ENCODE measurements around the gene MED29.

MED29 gene

DNA sequence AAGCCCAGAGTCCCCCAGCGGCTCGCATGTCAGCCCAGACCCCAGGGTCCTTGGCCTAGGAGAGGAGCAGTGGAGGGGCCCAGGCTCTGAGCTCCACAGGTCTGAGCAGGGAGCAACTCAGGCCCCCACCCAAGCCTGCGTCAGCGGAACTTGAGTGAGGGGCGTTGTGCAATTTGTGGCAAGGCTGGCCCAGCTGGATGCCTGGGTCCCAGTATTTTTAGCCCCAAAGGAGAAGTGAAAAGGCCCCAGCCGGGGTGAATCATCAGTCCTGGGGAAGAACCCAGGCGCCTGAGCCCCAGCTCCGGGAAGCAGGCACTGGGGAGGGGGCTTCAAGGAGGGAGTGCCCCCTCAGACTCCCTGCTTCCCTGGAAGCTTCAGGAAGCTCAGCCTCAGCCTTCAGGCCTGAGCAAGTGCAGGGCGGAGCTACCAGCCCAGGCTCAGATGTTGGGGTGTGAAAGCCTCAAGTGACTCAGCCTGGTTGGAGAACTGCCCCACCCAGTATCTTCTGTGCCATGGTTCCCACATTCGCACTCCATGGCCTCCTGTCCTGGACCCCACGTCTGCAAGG is 7.2 kb downstream of the MED29 start:
- DNase-seq (ENCODE audit: low spot score), result peak; percentile 67

DNA sequence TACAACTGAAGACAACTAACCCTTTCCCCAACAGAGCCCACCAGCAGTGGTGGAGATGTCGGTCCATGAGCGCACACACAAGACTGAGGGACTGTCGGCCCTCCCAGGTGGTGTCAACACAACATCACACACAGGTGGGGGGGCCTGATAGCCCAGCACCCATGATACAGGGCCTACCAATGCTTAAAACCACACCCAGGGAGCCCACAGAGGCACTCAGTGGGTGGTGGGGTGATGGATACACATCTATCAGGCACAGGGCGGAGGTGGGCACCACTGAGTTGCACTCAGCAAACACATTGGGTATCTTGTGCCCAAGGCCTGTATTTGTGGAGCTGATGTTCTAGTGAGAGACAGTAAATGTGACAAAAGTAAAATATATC is 8.5 kb downstream of the MED29 start:
- DNase-seq (ENCODE audit: low spot score), result no peak

GRCh38 chr19:39400061-39400460 is 8.9 kb downstream of the MED29 start:
- no peak for DNase-seq (ENCODE audit: low spot score)

DNA sequence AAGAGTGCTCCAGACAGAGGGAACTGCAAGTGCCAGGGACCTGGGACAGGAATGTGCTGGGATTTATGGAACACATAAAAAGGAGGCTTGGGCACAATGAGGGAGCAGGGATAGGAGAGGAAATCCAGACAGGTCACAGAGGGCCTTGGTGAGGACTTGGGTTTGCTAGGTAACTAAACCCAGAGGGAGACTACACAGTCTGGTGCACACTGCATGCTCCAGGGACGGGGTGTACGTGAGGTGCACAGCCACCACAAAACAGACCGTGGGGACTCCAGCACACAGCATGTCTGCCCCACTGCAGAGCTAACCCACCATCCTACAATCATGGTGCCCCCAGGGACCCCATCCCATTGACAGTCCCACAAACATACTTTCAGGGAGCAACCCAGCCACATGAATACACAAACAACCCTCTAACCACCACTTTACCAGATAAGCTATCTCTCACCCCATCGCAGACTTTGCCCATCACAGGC is 9.9 kb downstream of the MED29 start:
- no peak for DNase-seq (ENCODE audit: low spot score)

DNA sequence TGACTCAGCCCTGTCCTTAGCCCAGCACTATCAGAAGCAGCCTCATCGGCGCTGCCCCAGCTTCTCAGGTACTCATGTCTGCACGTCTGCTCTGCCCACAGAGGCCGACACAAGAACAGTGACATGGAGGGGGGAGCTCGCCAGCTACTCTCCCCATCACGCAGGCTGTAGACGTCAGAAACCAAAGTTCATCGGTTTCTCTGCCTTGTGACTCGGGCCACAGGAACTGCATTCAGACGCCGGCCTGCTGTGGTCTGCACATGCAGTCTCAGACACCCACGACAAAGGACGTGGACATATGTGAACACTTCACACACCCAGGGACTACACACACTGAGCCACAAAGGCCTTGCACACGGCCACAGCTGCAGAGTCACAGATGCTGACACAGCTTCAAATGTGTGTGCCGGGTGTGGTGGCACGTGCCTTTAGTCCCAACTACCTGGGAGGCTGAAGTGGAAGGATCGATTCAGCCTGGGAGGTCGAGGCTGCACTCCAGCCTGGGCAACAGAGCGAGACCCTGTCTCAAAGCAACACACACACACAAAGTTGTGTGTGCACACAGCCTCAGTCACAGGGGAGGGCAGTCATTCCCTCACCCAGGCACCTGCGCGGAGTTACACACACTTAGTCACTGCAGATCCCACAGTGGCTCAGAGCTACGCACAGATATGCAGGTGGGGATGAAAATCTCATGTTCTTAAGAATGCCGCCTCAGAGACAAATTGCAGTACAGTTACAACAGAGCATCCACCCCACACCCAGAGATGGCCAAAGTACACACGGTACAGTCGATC is 10.6 kb downstream of the MED29 start:
- DNase-seq (ENCODE audit: low spot score), result peak; percentile 50

- DNase-seq (ENCODE audit: low spot score), result peak; percentile 80
These were observed 11.4 kb downstream of the MED29 start for GRCh38 chr19:39402346-39403300.

GRCh38 chr19:39403331-39404312 is 12.4 kb downstream of the MED29 start:
- DNase-seq (ENCODE audit: low spot score), result peak; percentile 76

DNA sequence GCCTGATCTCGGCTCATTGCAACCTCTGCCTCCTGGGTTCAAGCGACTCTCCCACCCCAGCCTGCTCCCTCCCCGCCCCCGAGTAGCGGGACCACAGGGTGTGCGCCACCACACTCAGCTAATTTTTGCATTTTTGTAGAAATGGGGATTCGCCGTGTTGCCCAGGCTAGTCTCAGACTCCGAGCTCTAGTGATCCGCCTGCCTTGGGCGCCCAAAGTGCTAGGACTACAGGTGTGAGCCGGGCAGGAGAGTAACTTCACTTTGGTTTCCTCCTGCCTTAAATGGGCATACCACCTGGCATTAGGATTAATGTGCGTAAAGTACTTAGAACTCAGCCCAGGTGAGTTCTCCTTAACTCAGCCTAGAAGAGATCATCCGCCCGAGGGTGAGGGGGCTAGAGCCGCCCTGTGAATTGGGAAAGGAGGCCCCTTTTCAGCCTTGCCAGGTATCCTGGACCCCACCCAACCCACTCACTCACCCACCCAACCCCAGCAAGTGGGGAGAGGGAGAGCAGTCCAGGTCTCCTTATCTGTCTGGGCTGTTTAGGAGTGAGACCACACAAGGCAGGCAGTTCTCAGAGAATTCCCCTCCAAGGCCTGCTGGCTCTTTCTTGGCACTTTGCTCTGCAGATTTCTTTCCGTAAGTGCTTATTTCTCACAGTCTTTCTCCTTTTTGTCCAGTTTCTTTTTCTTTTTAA is 14.2 kb downstream of the MED29 start:
- no peak for DNase-seq (ENCODE audit: low spot score)

DNA sequence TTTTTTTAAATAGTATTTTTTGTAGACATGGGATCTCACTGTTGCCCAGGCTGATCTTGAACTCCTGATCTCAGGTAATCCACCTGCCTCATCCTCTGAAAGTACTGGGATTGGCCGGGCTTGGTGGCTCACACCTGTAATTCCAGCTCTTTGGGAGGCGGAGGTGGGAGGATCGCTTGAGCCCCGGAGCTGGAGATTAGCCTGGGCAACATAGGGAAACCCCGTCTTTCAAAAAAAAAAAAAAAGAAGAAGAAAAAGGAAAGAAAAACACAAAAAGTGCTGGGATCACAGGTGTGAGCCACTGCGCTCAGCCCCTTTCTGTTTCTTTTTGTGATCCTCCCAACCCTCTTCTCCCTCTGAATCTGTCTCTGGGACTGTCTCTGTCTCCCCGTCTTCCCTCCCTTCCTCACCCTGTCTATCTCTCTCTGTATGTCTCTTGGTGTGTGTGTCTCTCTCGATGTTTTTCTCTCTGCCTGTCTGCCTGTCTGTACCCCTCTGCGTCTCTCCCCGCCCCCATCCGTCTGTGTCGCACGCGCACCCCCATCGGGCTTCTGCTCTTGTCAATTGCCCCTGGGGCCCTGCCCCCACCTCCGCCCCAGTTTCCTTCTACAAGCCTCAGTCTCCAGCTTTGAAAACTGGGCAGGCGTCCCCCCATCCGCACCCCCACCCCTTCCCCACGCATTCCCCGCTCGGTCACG is 14.9 kb downstream of the MED29 start:
- no peak for DNase-seq (ENCODE audit: low spot score)

GRCh38 chr19:39406656-39407409 is 15.7 kb downstream of the MED29 start, which contains the start of gene ZFP36:
Gene ZFP36, plus strand, starts transcription at chr19:39406847. Its CDS starts 58 bp downstream, at chr19:39406905.
- DNase-seq (ENCODE audit: low spot score), result peak; percentile 86

DNA sequence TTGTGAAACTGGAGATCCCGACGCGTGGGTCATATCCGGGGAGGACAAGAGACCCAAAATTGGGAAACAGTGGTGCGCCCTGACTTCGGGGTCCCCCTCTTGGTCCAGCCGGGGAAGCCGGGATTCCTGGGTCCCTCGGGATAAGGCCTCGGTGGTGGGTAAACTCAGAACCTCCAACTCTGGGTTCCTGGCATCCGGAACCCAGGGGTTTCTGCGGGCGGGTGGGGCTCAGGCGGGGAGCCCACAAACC is 16.2 kb downstream of the MED29 start:
- no peak for DNase-seq (ENCODE audit: low spot score)

- no peak for DNase-seq (ENCODE audit: low spot score)
These were observed 16.6 kb downstream of the MED29 start for GRCh38 chr19:39407660-39408391.

DNA sequence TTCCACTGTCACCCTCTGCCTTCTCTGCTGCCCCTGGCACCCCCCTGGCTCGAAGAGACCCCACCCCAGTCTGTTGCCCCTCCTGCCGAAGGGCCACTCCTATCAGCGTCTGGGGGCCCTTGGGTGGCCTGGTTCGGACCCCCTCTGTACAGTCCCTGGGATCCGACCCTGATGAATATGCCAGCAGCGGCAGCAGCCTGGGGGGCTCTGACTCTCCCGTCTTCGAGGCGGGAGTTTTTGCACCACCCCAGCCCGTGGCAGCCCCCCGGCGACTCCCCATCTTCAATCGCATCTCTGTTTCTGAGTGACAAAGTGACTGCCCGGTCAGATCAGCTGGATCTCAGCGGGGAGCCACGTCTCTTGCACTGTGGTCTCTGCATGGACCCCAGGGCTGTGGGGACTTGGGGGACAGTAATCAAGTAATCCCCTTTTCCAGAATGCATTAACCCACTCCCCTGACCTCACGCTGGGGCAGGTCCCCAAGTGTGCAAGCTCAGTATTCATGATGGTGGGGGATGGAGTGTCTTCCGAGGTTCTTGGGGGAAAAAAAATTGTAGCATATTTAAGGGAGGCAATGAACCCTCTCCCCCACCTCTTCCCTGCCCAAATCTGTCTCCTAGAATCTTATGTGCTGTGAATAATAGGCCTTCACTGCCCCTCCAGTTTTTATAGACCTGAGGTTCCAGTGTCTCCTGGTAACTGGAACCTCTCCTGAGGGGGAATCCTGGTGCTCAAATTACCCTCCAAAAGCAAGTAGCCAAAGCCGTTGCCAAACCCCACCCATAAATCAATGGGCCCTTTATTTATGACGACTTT is 17.4 kb downstream of the MED29 start:
- DNase-seq (ENCODE audit: low spot score), result no peak

DNA sequence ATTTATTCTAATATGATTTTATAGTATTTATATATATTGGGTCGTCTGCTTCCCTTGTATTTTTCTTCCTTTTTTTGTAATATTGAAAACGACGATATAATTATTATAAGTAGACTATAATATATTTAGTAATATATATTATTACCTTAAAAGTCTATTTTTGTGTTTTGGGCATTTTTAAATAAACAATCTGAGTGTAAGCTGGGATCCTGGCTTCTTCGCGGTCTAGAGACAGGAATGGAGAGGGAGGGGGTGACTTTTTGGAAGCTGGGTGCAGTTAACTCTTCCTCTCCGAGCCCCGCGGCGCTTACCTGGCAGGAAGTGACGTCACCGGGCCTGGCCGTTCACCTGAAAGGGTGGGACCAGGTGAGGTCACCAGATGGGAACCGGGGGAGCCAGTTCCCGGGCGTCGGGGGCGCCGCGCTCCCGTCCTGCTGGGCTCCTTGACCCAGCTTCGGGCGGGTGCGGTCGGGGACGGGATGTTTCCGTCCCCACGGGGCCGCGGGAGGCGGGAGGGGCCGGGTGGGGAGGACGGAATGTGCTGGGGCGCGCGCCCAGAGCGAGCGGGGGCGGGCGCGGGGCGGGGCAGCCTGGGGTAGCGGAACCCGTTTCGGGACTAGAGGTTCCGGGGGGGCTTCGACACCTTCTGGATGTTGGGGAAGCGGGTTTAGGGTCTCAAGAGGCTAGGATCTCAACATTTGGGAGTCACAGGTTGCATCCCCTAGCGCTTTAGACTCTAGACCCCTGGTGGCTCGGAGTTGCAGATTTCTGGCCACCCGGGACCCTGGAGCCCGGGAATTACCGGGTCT is 18.2 kb downstream of the MED29 start:
- peak; percentile 56 for DNase-seq (ENCODE audit: low spot score)

DNA sequence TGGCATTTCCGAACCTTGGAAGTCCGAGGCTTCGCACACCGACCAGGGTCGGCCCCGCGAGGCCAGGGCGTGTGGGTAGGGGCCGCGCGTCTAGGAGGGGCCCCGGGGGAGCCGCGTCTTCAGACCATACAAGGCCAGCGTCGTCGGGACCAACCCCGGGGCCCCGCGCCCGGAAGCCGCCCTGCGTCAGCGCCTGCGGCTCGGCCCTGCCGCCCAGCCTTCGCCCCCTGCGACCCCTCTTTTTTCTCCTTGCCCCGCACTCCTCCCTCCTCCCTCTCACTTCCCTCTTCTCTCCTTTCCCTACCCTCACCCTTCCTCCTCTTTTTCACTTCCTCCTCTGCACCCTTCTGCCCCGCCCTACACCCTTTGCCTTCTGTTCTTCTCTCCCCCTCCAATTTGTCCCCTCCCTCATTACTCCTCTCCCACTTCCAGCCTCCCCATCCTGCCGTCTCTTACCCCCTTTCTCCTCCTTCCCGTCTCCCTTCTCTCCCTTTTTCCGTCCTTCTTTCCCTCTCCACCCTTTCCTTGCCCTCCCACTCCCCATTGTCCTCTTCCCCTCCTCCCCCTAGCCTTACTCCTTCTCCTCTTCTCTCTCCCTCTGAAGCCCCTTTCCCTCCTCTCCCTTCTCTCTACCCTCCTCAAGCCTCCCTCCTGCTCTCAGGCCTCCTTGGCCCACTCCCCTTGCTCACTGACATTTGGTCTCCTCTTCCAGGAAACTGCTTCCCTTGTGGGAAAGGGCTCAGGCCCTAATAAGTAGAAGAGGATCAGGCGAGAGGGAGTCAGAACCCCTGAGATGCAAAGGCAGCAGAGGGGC is 19.0 kb downstream of the MED29 start:
- peak; percentile 73 for DNase-seq (ENCODE audit: low spot score)

- no peak for DNase-seq (ENCODE audit: low spot score)
These were observed 19.6 kb downstream of the MED29 start for GRCh38 chr19:39410831-39411080.
